ENCODE results near the gene AQP6.

GRCh38 chr12:49953151-49953550 lies 19.6 kb upstream of the AQP6 start:
- TF ChIP-seq SNAI2 (CRISPR knock-in tag; IDR thresholded peaks at IDR 0.05) (no peak), RARB (CRISPR knock-in tag; IDR thresholded peaks at IDR 0.05) (no peak), ZC3H10 (CRISPR knock-in tag; IDR thresholded peaks at IDR 0.05) (no peak), GLIS3 (CRISPR knock-in tag; IDR thresholded peaks at IDR 0.05) (no peak), BACH2 (CRISPR knock-in tag; IDR thresholded peaks at IDR 0.05; ENCODE audit: borderline replicate concordance) (no peak), PATZ1 (CRISPR knock-in tag; IDR thresholded peaks at IDR 0.05; ENCODE audit: borderline replicate concordance) (no peak)
